GM19467 (cell line): ENCODE data around the gene GCKR.

ENCODE experiments used
- ATAC-seq: cut with Tn5 transposase; IDR thresholded peaks from one replicate; pipeline ENCODE4 v1.9.1; 2021; ENCODE audit warnings: mild to moderate bottlenecking, moderate library complexity; ENCODE audit not compliant: unreplicated experiment

The GCKR gene

GRCh38 chr2:27571681-27572080, 75.0 kb downstream of the GCKR start:
- no peak for ATAC-seq

DNA sequence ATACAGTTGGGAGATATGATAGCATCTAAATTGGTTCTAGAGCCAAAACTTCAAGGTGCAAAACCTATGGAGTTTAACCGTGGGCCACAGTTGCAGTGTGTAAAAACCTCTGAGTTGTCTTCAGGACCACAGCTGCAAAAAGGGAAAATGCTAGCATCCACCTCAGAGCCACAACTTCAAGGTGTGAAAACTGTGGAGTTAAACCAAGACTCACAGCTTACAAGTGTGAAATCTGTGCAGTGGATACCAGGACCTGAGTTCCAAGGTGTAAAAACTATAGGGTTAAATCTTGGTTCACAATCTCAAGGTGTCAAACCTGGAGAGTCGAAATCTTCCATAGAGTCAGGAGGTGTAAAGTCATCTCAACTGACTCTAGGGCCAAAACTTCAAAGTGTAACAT, 75.8 kb downstream of the GCKR start:
- no peak for ATAC-seq

GRCh38 chr2:27572998-27573429, 76.4 kb downstream of the GCKR start:
- no peak for ATAC-seq
